ENCODE data around the gene HSD17B14. TPM values are rescaled to one million over a fixed set of nuclear protein-coding genes. Genes with fewer than 3 reads are reported as not detected.

The HSD17B14 gene
- polyA plus RNA-seq, 1 of the 3 experiments (the other 2 are of a cell fraction), result 29.7 TPM

GRCh38 chr19:48804496-48804895, 31.8 kb downstream of the HSD17B14 start:
- Histone ChIP-seq H3K79me2 (ENCODE audit: insufficient read depth) (no peaks in the 10 kb centered on the region), H3K4me3 (ENCODE audit: low read depth in 2 of 2, low read length in 1 of 2) (no peak overlapping the region), H3K4me2 (no peak overlapping the region), H3K9me3 (no peaks in the 10 kb centered on the region), H3K27me3 (ENCODE audit: insufficient read depth) (no peaks in the 10 kb centered on the region), H4K20me1 (ENCODE audit: insufficient read depth) (no peaks in the 10 kb centered on the region), H3K4me1 (ENCODE audit: control insufficient read depth in 1 of 2, insufficient read depth in 2 of 2, low read depth in 1 of 2, low read length in 1 of 2) (no peaks in the 10 kb centered on the region; a peak in 1 of 4 replicates), H3K27ac (ENCODE audit: low read depth in 2 of 2, low read length in 1 of 2) (no peak overlapping the region), H3K9me2 (no peaks in the 10 kb centered on the region), H3F3A (replicated peaks; ENCODE audit: insufficient read depth) (peaks cover 4% of the 10 kb centered on the region), H2AFZ (ENCODE audit: low read depth) (no peak overlapping the region), H3K36me3 (replicated peaks in 1 of 2; ENCODE audit: control insufficient read depth in 1 of 2, insufficient read depth in 2 of 2, low read length in 1 of 2) (peaks cover 0 to 2% of the 10 kb centered on the region in 2 experiments), H3K9ac (no peak overlapping the region)
- ChIA-PET POLR2A (no interaction called here), CTCF (interaction anchor here (1.1 to 6.9 kb wide), 4 partner anchors 9 to 38 kb away, joined by 5 to 59 read pairs (median 16); partner anchors contain the start of gene HSD17B14)
- TF ChIP-seq PBX3 (IDR thresholded peaks at IDR 0.05) (no peak), POLR2AphosphoS5 (IDR thresholded peaks at IDR 0.05; ENCODE audit: low read depth, low read length) (no peak), ELF1 (IDR thresholded peaks at IDR 0.05) (no peak), SIN3A (IDR thresholded peaks at IDR 0.05; ENCODE audit: borderline replicate concordance, low read depth, low read length) (no peak), NFIC (IDR thresholded peaks at IDR 0.05; ENCODE audit: borderline replicate concordance) (no peak), FOXJ3 (CRISPR knock-in tag; IDR thresholded peaks at IDR 0.05) (no peak), SMC3 (IDR thresholded peaks at IDR 0.05; ENCODE audit: low read depth, low read length) (no peak), RCOR1 (IDR thresholded peaks at IDR 0.05; ENCODE audit: low read length) (no peak), USF2 (IDR thresholded peaks at IDR 0.05; ENCODE audit: borderline replicate concordance, low read depth, low read length) (no peak), TEAD4 (IDR thresholded peaks at IDR 0.05; ENCODE audit: borderline replicate concordance, insufficient read depth) (no peak)
- TF ChIP-seq, protein P1, sequence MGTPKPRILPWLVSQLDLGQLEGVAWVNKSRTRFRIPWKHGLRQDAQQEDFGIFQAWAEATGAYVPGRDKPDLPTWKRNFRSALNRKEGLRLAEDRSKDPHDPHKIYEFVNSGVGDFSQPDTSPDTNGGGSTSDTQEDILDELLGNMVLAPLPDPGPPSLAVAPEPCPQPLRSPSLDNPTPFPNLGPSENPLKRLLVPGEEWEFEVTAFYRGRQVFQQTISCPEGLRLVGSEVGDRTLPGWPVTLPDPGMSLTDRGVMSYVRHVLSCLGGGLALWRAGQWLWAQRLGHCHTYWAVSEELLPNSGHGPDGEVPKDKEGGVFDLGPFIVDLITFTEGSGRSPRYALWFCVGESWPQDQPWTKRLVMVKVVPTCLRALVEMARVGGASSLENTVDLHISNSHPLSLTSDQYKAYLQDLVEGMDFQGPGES (IDR thresholded peaks at IDR 0.05; ENCODE audit: low read depth, low read length), result no peak
- 85% methylated on average over 8 of the region's 8 CpGs for WGBS (ENCODE audit: low lambda C conversion rate)
- DNase-seq, result no peak

GRCh38 chr19:48802623-48803022, 33.7 kb downstream of the HSD17B14 start:
- no peaks in the 10 kb centered on the region for H3K79me2 ChIP-seq (ENCODE audit: insufficient read depth)
- H2AFZ ChIP-seq (ENCODE audit: low read depth), result no peak overlapping the region
- no peak for DNase-seq
- ChIA-PET POLR2A (interaction anchor here (0.7 kb wide), 1 partner anchor 42 kb away, joined by 3 read pairs; no protein-coding TSS in a partner anchor), CTCF (interaction anchor here (0.5 to 4.7 kb wide), 6 partner anchors 9 to 44 kb away, joined by 3 to 26 read pairs (median 10); partner anchors contain the start of gene HSD17B14)
- H3K27me3 ChIP-seq (ENCODE audit: insufficient read depth), result no peaks in the 10 kb centered on the region
- no peaks in the 10 kb centered on the region for H3K9me2 ChIP-seq
- no peak overlapping the region for H3K4me3 ChIP-seq (ENCODE audit: low read depth in 2 of 2, low read length in 1 of 2)
- H3K9me3 ChIP-seq, result no peaks in the 10 kb centered on the region
- no peaks in the 10 kb centered on the region for H4K20me1 ChIP-seq (ENCODE audit: insufficient read depth)
- H3K4me2 ChIP-seq, result no peak overlapping the region
- TF ChIP-seq, protein P1 (IDR thresholded peaks at IDR 0.05; ENCODE audit: low read depth, low read length), result no peak
- no peak for TF ChIP-seq MXI1 (IDR thresholded peaks at IDR 0.05; ENCODE audit: low read depth, low read length)
- TF ChIP-seq, protein P2, sequence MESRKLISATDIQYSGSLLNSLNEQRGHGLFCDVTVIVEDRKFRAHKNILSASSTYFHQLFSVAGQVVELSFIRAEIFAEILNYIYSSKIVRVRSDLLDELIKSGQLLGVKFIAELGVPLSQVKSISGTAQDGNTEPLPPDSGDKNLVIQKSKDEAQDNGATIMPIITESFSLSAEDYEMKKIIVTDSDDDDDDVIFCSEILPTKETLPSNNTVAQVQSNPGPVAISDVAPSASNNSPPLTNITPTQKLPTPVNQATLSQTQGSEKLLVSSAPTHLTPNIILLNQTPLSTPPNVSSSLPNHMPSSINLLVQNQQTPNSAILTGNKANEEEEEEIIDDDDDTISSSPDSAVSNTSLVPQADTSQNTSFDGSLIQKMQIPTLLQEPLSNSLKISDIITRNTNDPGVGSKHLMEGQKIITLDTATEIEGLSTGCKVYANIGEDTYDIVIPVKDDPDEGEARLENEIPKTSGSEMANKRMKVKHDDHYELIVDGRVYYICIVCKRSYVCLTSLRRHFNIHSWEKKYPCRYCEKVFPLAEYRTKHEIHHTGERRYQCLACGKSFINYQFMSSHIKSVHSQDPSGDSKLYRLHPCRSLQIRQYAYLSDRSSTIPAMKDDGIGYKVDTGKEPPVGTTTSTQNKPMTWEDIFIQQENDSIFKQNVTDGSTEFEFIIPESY (IDR thresholded peaks at IDR 0.05; ENCODE audit: borderline replicate concordance, low read depth), result no peak
- TF ChIP-seq EZH2phosphoT487 (IDR thresholded peaks at IDR 0.05; ENCODE audit: borderline replicate concordance, low read depth), result no peak
- no peak for TF ChIP-seq YY1 (IDR thresholded peaks at IDR 0.05; ENCODE audit: low read depth)
- TF ChIP-seq FOXM1 (IDR thresholded peaks at IDR 0.05; ENCODE audit: low read depth), result no peak
- TF ChIP-seq FOXJ3 (CRISPR knock-in tag; IDR thresholded peaks at IDR 0.05), result no peak
- no peak for TF ChIP-seq JUND (IDR thresholded peaks at IDR 0.05)
- TF ChIP-seq SIN3A (IDR thresholded peaks at IDR 0.05; ENCODE audit: borderline replicate concordance, low read depth, low read length), result no peak
- no peak for TF ChIP-seq TEAD4 (IDR thresholded peaks at IDR 0.05; ENCODE audit: borderline replicate concordance, insufficient read depth)
- no peak for TF ChIP-seq GATA2 (CRISPR knock-in tag; IDR thresholded peaks at IDR 0.05)
- no peak for TF ChIP-seq USF2 (IDR thresholded peaks at IDR 0.05; ENCODE audit: borderline replicate concordance, low read depth, low read length)
- no peak for TF ChIP-seq TCF12 (IDR thresholded peaks at IDR 0.05)
- no peak for TF ChIP-seq TAF1 (IDR thresholded peaks at IDR 0.05; ENCODE audit: borderline replicate concordance, low read depth, low read length)
- TF ChIP-seq GABPA (IDR thresholded peaks at IDR 0.05; ENCODE audit: low read depth), result no peak
- no peak overlapping the region for H3K27ac ChIP-seq (ENCODE audit: low read depth in 2 of 2, low read length in 1 of 2)
- no peaks in the 10 kb centered on the region for H3F3A ChIP-seq (replicated peaks; ENCODE audit: insufficient read depth)
- H3K9ac ChIP-seq, result no peak overlapping the region
- 95% methylated on average over 2 of the region's 2 CpGs for WGBS (ENCODE audit: low lambda C conversion rate)
- H3K36me3 ChIP-seq (replicated peaks in 1 of 2; ENCODE audit: control insufficient read depth in 1 of 2, insufficient read depth in 2 of 2, low read length in 1 of 2), result peaks cover 0 to 2% of the 10 kb centered on the region in 2 experiments
- 0 out of 4 replicates have a peak, but pooled peaks cover 0 to 5% of the 10 kb centered on the region in 2 experiments for H3K4me1 ChIP-seq (ENCODE audit: control insufficient read depth in 1 of 2, insufficient read depth in 2 of 2, low read depth in 1 of 2, low read length in 1 of 2)
